ENCODE measurements around the gene FAF1.
"Not testable (repeated sequence)": the region's sequence is repeated elsewhere in the genome, so short reads cannot be mapped to it uniquely, and the experiment has no call there.

FAF1 gene

GRCh38 chr1:50750021-50750619, 209.9 kb downstream of the FAF1 start:
- no peak for DNase-seq

DNA sequence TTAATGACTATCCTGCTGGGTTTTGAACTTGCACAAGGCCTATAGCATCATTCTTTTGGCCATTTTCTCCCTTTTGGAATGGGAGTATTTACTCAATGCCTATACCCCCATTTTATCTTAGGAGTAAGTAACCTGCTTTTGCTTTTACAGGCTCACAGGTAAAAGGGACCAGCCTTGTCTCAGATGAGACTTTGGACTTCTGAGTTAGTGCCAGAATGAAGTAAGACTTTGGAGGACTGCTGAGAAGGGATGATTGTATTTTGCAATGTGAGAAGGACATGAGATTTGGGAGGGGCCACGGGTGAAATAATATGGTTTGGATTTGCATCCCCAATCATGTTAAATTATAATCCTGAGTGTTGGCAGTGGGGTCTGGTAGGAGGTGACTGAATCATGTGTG, 212.7 kb downstream of the FAF1 start:
- DNase-seq = no peak

DNA sequence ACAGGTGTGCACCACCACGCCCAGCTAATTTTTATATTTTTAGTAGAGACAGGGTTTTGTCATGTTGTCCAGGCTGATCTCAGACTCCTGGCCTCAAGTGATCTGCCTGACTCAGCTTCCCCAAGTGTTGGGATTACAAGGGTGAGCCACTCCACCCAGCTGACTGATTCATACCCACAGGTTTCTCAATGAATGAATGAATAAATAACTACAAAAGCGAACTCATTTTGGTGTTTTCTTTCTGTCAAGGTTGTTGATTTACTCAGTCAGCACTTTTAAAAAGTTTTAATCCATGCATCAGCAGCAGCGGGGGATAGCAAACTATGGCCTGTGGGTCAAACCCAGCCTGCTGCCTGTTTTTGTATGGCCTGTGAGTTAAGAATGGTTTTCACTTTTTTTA, 217.5 kb downstream of the FAF1 start:
- DNase-seq = no peak

GRCh38 chr1:50739125-50739524, 220.9 kb downstream of the FAF1 start:
- DNase-seq = no peak

DNA sequence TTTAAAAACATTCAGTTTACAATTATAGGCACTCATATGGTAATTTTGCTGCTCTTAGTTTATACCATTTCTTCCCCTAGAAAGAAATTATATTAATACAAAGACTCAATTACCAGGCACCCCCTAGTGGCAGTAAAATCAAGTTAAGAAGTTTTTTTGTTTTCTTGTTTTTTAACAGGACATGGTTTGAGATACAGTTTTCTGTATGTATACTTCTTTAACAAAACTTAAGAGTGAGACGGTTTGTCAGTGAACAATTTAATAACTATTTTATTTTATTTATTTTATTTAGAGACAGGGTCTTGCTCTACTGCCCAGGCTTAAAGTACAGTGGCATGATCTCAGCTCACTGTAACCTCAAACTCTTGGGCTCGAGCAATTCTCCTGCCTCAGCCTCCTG, 224.6 kb downstream of the FAF1 start:
- DNase-seq = no peak

DNA sequence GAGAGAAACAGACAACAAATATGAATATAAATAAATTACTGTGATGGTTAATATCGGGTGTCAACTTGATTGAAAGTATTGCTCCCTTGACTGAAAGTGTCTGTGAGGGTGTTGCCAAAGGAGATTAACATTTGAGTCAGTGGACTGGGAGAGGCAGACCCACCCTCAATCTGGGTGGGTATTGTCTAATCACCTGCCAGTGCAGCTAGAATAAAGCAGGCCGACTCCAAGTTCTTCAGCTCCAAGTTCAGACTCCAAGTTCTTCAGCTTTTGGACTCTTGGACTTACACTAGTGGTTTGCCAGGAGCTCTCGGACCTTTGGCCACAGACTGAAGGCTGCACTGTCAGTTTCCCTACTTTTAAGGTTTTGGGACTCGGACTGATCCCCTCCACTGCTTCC, 232.5 kb downstream of the FAF1 start:
- DNase-seq = not testable (repeated sequence)

DNA sequence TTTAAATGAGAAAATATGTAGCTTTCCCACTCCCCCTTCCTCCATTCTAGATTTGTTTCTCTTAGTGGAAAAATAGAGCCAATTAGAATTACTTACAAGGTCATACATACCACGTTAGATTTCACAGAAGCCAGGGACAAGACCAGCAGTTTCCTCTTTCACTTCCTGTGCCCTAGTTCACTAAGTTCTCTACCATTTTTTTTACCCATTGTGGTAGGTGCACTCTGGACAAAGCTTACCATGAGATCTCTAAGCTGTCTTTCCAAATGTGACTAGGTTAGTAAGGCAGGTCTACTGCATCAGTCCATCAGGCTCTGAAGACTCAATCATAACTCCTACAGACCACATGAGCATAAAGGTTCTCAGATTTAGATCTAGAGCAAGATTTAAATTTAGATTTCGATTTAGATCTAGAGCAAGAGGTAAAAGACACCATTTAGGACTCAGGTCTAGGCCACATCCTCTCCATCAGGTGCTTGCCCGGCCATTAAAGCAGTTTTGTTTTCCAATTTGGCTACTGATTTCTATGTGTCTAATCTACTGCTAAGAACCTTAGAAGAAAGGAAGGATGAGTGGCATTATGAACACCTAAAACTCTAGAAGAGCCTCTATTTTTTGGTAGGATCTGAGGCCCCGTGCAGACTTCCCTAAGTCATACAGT, 235.3 kb downstream of the FAF1 start:
- no peak for DNase-seq

DNA sequence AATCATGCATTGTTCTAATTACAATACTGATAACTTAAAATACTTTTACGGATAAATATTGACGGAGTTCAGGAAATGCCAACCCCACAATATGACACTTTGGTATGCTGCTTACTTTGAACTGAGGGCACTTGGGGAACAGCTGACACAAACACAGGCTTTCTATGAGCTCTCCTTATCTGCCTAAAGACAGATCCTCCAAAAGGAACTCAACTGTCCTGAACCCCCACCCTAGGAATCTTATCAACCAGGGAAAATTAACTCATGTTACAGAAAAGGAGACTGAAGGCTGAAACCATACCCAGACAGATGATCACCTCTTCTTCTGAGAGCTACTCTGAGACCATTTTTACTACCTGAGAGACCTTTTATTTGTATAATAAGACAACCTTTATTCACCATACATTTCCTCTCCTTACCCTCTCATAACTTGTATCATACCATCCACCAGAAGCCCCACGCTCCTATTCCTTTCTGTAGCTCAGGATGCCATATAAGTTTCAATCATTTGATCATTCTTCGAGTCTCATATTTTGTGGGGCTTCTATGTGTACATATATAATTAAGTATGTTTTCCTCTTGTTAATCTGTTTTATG, 239.5 kb downstream of the FAF1 start:
- no peak for DNase-seq

- no peak for DNase-seq
Measured at GRCh38 chr1:50719126-50719525, 240.9 kb downstream of the FAF1 start.

DNA sequence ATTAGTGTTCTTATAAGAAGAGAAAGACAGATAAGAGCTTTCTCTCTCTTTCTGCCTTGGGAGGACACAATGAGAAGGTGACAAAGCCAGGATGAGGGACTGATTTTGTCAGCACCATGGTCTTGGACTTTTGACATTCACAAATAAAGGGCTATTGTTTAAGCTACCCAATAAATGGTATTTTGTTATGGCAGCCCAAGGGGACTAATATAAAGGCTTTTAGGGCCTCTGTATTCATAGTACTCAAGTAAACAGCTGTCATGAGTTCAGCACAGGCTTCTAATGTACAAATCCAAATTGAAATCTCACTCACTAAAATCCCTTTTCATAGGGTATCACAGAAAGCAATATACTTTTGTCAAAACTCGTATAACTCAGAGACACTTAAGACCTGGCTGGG, 242.7 kb downstream of the FAF1 start:
- no peak for DNase-seq

GRCh38 chr1:50716455-50716854, 243.6 kb downstream of the FAF1 start:
- not testable (repeated sequence) for DNase-seq

DNA sequence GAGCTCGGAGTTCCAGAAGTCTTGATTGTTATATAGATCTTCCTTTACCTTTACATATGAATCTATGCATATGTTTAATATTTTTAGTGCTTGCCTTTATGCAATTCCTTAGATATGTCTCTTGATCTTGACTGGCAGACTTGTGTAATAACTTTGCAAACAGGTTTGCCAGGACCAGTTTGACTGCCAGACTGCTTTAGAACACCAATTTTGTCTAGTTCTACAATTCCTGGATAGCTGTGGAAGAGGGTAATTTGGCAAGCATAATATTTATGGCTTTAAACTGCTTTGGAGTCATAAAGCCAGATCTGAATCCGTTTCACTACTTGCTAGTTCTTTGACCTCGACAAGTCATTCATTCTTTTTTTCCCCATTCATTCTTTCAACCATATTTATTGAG, 250.0 kb downstream of the FAF1 start:
- no peak for DNase-seq

DNA sequence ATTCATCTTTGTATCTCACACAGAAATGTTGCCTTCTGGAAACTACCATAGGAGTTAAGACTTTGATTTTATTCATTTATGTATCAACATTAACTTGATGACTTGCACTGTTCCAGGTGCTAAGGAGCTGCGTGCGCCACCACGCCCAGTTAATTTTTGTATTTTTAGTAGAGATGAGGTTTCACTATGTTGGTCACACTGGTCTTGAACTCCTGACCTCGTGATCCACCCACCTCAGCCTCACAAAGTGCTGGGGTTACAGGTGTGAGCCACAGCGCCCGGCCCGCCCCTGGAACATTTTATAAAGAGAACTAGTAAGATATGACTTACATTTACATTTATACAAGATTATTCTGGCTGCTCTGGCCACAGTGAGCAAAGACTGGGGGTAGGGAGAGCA, 252.2 kb downstream of the FAF1 start:
- no peak for DNase-seq

DNA sequence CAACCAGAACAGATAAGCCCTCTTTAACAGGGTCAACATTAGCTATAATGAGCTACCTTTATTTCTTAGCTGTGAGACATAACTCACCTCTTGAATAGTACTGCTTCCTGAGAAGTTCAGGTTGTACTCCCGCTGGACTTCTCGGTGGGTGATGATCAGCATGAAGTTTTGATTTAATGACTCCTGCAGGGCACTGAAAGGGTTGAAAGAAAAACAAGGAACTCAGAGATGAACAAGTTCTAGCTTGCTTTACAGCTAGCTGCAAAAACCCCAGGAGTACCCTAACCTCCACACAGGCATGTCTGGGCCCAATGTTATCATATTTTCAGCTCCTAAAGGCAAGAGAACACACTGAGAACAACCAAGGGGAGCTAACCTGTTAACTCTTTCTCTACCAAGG, 254.4 kb downstream of the FAF1 start:
- DNase-seq = no peak

DNA sequence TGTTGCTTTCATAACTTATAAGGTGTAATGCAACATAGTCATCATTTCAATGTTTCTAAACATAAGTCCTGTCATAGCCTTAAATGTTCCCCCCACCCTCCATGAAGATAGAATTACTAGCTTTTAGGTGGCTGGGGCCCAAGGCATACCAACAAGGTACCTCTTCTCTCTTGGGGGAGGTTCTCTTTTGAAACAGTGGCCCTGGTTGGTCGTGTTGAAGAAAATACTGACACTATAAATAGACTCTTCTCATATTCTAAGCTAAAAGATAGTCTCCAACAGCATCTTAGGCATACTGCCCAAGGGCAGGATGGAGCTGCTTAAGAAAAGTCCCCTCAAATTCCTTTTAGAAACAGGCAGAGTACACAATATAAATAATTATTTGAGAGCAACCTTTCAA, 255.0 kb downstream of the FAF1 start:
- no peak for DNase-seq

DNA sequence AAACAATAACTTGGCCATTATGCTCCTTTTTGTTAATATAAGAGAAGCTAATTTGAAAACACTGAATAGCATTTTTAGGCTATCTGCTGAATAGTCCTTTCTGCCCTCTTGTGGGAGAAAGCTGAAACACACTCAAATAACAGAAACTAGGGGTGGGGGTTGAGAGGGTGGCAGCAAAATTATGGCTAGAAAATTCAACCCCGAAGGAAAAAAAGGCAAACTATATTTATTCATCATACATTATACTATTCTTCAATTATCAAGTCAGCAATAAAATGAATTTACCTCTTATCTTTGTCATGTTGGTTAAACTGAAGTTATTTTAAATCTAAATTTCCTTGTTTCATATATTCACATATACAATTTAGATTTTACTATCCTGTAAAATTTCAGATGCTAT, 255.9 kb downstream of the FAF1 start:
- DNase-seq = no peak

GRCh38 chr1:50703240-50703639, 256.8 kb downstream of the FAF1 start:
- no peak for DNase-seq

GRCh38 chr1:50702395-50702794, 257.7 kb downstream of the FAF1 start:
- no peak for DNase-seq

GRCh38 chr1:50701706-50702317, 258.3 kb downstream of the FAF1 start:
- no peak for DNase-seq

DNA sequence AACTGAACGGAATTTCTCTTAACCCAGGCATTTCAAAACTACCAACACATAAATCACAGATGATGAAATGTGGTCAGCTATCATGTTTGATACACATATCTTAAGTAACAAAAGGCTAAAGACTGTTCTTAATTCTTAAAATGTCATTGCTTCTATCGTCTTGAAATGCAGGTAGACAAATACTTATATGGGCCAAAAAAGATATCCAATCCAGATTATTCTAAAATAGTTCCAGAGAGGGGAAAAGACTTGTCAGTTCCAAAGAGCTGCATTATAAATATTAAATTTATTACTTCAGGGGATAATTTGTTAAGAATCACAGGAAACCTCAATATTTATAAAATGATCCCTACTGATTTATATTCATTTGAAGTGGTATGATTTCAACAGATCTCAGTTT, 259.4 kb downstream of the FAF1 start:
- DNase-seq = no peak

DNA sequence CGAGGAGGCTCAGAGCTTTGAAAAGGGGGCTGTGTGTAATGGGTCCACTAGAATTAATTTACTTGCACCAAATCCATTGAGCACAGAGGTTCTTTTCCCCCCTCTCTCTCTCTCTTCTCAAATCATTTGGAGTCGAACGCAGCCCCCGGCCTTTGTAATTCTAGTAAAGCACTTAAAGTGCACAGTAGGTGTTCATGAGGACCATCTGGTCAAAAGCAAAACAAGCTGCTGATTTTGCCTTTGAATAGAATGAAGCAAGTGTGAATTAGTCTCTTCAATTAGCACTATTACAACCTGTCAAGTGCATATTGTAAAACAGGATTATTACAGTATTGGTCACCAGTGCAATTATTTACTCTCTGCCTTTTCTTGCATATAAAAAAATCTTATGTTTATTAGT, 259.9 kb downstream of the FAF1 start:
- DNase-seq = no peak

DNA sequence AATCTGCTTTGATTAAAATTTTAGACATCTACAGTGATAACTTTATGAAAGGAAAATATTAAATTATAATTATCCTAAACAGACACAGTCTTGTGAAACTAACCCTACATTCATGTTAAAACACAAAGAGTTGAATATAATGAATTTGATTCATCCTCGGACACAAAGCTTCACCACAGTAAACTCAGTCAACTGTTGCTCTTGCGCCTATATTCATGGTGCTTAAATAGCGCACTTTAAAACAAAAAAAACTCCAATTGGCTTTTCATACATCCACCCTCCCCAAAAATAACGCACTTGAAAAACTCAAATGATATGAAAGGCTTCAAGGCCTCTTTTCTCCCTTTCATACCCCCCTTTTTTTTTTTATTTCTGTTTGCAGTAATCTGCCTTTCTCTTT, 260.3 kb downstream of the FAF1 start:
- no peak for DNase-seq

DNA sequence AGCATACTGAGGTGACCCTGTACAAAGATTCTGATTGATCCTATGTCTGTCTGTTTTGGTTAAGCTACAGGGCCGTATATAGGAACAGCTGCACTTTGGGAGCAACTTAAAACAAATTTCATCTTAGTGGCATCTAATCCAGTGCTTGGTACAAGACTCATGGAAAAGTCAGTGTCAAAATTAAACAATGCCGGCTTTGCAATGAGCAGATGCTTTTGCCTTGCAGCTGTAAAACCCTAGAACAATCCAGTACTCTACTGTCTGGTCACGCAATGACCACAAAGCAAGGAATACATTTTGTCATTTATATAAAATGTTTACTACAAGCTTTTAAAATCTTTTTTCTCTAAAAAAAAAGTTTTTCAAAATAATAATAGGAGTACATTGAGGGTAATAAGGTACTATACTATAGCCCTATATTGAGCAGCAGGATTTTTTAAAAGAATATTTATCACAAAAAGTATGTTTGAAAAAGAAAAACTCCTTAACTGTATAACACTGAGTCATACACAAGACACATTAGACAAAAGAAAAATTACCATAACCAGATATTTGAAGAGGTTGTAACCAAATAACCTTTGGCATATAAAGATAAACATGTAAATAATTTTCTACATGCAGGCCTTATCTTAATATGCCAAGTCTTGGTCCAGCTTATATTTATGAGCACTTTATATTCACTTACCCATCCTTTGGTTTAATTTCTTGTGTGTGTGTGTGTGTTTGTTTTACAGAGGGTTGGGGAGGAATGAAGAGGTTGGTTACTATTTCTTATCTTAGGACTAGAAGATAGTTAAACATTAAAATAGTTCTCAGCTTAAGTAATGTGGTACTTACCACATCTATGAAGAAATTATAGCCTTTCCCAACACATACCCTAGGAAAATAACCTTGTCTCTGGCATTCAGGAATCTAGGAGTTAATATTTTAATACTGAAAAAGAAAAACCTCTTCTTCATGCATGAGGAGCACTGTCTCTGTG, 262.3 kb downstream of the FAF1 start:
- no peak for DNase-seq
